Stimulated activated CD4-positive, alpha-beta T cell treated with anti-CD3 and anti-CD28 coated beads, Interleukin-4, amount 100 ng/mL, for 4 hours (primary cell): Measurements from ENCODE around the gene PTK6.

Experiments
- DNase-seq, 2 experiments: peaks; one replicate each; pipeline ENCODE4 v3.0.0-alpha.2; 2020

PTK6 gene

GRCh38 chr20:63502671-63503172 is 34.5 kb downstream of the PTK6 start:
- DNase-seq: no peak

GRCh38 chr20:63501818-63502670 is 35.1 kb downstream of the PTK6 start:
- no peak for DNase-seq

GRCh38 chr20:63500902-63501817 is 36.0 kb downstream of the PTK6 start:
- no peak for DNase-seq

GRCh38 chr20:63500151-63500901 is 36.9 kb downstream of the PTK6 start:
- DNase-seq: no peak

- no peak for DNase-seq
These were observed 37.7 kb downstream of the PTK6 start for GRCh38 chr20:63499338-63499969.

- DNase-seq: peak; percentile 41 to 44
These were observed 38.2 kb downstream of the PTK6 start, which contains the start of gene EEF1A2 for GRCh38 chr20:63498960-63499337. TSS of gene EEF1A2 (minus strand) at chr20:63499083. CDS start at chr20:63497763, 1,320 bp downstream.

- no peak for DNase-seq
These were observed 38.9 kb downstream of the PTK6 start for GRCh38 chr20:63497946-63498935.

GRCh38 chr20:63497138-63497945 is 39.8 kb downstream of the PTK6 start:
- DNase-seq: no peak

GRCh38 chr20:63496596-63497120 is 40.5 kb downstream of the PTK6 start:
- no peak for DNase-seq

- peak; percentile 66 to 77 for DNase-seq
These were observed 41.2 kb downstream of the PTK6 start for GRCh38 chr20:63495741-63496595.

- no peak for DNase-seq
These were observed 41.9 kb downstream of the PTK6 start for GRCh38 chr20:63495167-63495720.

GRCh38 chr20:63494420-63495166 is 42.6 kb downstream of the PTK6 start:
- DNase-seq: no peak

- no peak for DNase-seq
These were observed 43.1 kb downstream of the PTK6 start for GRCh38 chr20:63494084-63494419.

- no peak for DNase-seq
These were observed 43.6 kb downstream of the PTK6 start for GRCh38 chr20:63493563-63494020.

- no peak for DNase-seq
These were observed 44.2 kb downstream of the PTK6 start for GRCh38 chr20:63492982-63493381.

- DNase-seq: no peak
These were observed 44.7 kb downstream of the PTK6 start for GRCh38 chr20:63492518-63492917.

GRCh38 chr20:63491635-63492230 is 45.4 kb downstream of the PTK6 start:
- DNase-seq: no peak
